ENCODE data around the gene MFN1.

DNA sequence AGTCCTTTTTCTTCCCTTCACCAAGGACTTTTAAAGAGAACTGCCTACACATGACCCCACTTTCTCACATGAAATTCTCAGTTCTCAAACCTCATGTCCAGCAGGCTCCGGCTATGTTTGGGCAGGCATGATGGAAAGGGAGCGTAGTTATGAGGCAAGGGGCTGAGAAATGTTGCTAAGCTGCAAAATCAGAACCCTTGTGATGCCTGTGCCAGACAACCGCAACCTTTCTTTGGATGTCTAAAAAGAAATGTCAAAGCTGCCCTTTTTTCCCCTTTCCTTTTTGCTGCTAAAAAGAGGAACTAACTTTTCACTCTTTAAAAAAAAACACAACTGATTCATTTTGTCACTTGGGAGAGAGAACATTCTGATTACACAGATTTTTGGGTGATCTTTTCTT, 84.5 kb downstream of the MFN1 start:
- TF ChIP-seq EZH2phosphoT487 (IDR thresholded peaks at IDR 0.05; ENCODE audit: insufficient read depth, low read depth): no peak
- no peak for TF ChIP-seq EZH2 (IDR thresholded peaks at IDR 0.05; ENCODE audit: insufficient read depth, poor library complexity, severe bottlenecking)
